ENCODE results near the gene TWF1.

TWF1 gene

DNA sequence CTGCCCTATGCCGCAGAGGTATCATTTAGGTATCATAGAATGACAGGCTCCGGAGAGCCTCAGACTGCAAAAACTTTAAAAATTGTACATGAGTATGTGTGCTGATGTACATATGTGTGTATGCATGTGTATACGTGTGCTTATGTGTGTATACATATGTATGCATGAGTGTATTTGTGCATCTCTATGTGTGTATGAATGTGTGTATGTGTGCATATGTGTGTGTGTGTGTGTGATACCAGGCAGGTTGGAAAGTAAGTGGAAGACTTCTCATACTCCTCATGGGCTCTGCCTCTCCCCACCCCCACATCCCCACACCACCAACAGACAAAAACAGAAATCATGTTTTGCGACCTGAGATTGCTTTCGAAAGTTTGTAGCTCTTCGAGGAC is 29.1 kb upstream of the TWF1 start:
- H3K9me3 ChIP-seq (ENCODE audit: control insufficient read depth, insufficient read depth, low read length), result no peaks in the 10 kb centered on the region
- H4K20me1 ChIP-seq (ENCODE audit: control insufficient read depth, insufficient read depth, low read depth, low read length), result no peaks in the 10 kb centered on the region
- H3K27me3 ChIP-seq (ENCODE audit: control insufficient read depth, low read length), result no peaks in the 10 kb centered on the region
- peaks cover 35% of the 10 kb centered on the region for H3K4me1 ChIP-seq (ENCODE audit: control insufficient read depth, low read length)
- H3K4me2 ChIP-seq (ENCODE audit: low read length), result peak overlapping the region; percentile 95
- peaks cover 22% of the 10 kb centered on the region for H3K79me2 ChIP-seq (ENCODE audit: control insufficient read depth, low read length)
- TF ChIP-seq EZH2phosphoT487 (IDR thresholded peaks at IDR 0.05; ENCODE audit: borderline replicate concordance, low read length), result no peak
- TF ChIP-seq, protein P1, sequence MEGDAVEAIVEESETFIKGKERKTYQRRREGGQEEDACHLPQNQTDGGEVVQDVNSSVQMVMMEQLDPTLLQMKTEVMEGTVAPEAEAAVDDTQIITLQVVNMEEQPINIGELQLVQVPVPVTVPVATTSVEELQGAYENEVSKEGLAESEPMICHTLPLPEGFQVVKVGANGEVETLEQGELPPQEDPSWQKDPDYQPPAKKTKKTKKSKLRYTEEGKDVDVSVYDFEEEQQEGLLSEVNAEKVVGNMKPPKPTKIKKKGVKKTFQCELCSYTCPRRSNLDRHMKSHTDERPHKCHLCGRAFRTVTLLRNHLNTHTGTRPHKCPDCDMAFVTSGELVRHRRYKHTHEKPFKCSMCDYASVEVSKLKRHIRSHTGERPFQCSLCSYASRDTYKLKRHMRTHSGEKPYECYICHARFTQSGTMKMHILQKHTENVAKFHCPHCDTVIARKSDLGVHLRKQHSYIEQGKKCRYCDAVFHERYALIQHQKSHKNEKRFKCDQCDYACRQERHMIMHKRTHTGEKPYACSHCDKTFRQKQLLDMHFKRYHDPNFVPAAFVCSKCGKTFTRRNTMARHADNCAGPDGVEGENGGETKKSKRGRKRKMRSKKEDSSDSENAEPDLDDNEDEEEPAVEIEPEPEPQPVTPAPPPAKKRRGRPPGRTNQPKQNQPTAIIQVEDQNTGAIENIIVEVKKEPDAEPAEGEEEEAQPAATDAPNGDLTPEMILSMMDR (IDR thresholded peaks at IDR 0.05; ENCODE audit: low read depth, low read length, poor library complexity, severe bottlenecking), result no peak
- peak overlapping the region; percentile 43; the same call in 1 of the 2 replicates for H3K27ac ChIP-seq (ENCODE audit: low read depth, low read length)
- H3K4me3 ChIP-seq (ENCODE audit: low read length), result peak overlapping the region; percentile 79
- H3K36me3 ChIP-seq (ENCODE audit: control insufficient read depth, low read length), result no peaks in the 10 kb centered on the region
- 0 out of 2 replicates have a peak, but pooled peaks cover 3% of the 10 kb centered on the region for H3F3A ChIP-seq (ENCODE audit: control insufficient read depth, insufficient read depth)
- no peaks in the 10 kb centered on the region for H3K9me2 ChIP-seq (replicated peaks; ENCODE audit: control insufficient read depth, low read length)

DNA sequence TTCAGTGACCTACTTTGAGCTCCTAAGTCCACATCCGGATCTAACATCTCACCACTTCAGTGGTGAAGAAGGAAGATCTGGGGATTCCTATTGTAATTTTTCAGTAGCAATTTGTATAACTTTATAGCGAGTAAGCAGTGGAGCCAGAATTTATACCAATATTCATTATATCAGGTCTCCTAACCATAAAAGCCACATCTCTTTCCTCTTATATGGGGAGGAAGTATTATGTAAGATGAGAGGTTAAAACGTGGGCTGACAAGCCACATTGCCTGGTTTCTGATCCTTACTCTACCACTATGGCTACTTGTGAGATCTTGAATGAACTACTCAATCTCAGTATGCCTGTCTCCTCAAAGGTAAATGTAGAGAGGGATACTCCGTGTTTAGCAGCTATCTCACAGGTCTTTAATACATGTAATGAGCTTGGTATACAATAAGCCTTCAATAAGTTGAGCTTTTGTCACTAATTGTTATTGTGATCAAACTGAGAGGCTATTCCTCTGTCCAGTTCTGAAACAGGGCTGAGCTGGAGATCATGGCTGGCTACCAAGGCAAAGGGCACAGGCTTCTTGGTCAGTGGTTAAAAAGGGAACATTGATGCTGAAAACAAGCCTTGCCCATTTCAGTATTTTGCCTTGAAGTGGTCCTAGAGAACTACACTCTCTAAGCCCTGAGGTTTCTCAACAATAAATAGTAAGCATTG is 26.5 kb upstream of the TWF1 start:
- Histone ChIP-seq H3K9me3 (ENCODE audit: control insufficient read depth, insufficient read depth, low read length) (no peaks in the 10 kb centered on the region), H3K27me3 (ENCODE audit: control insufficient read depth, low read length) (no peaks in the 10 kb centered on the region), H3K27ac (ENCODE audit: low read depth, low read length) (no peak overlapping the region), H3F3A (ENCODE audit: control insufficient read depth, insufficient read depth) (0 out of 2 replicates have a peak, but pooled peaks cover 3% of the 10 kb centered on the region), H3K4me3 (ENCODE audit: low read length) (no peak overlapping the region), H3K4me1 (ENCODE audit: control insufficient read depth, low read length) (peaks cover 19% of the 10 kb centered on the region), H3K4me2 (ENCODE audit: low read length) (no peak overlapping the region), H4K20me1 (ENCODE audit: control insufficient read depth, insufficient read depth, low read depth, low read length) (no peaks in the 10 kb centered on the region), H3K36me3 (ENCODE audit: control insufficient read depth, low read length) (no peaks in the 10 kb centered on the region), H3K9me2 (replicated peaks; ENCODE audit: control insufficient read depth, low read length) (no peaks in the 10 kb centered on the region), H3K79me2 (ENCODE audit: control insufficient read depth, low read length) (peaks cover 13% of the 10 kb centered on the region)
- no peak for TF ChIP-seq EZH2phosphoT487 (IDR thresholded peaks at IDR 0.05; ENCODE audit: borderline replicate concordance, low read length)
- TF ChIP-seq, protein P1 (IDR thresholded peaks at IDR 0.05; ENCODE audit: low read depth, low read length, poor library complexity, severe bottlenecking), result no peak

DNA sequence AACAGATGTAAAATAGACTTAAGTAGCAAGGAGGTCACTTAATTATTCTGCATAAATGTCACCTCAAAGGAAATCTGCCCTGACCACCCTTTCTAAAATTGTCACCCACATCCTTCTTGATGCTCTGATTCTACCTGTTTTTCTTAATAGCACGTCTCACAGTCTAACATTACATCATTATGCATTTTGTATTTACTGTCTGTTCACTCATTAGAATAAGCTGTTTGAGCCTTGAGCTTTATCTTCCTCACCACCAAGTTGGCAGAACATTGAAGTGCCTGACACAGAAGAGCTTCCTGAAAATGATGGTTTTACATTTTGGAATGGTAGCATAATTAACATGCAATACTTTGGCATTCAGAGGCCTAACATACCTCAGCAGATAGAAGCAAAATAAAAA is 21.0 kb upstream of the TWF1 start:
- no peak overlapping the region for H3K4me2 ChIP-seq (ENCODE audit: low read length)
- no peaks in the 10 kb centered on the region for H4K20me1 ChIP-seq (ENCODE audit: control insufficient read depth, insufficient read depth, low read depth, low read length)

More for the DNA sequence above, 21.0 kb upstream of the TWF1 start:
- Histone ChIP-seq H3K9me2 (replicated peaks; ENCODE audit: control insufficient read depth, low read length) (no peaks in the 10 kb centered on the region), H3K36me3 (ENCODE audit: control insufficient read depth, low read length) (no peaks in the 10 kb centered on the region), H3F3A (ENCODE audit: control insufficient read depth, insufficient read depth) (no peaks in the 10 kb centered on the region), H3K27me3 (ENCODE audit: control insufficient read depth, low read length) (no peaks in the 10 kb centered on the region), H3K9me3 (ENCODE audit: control insufficient read depth, insufficient read depth, low read length) (no peaks in the 10 kb centered on the region), H3K79me2 (ENCODE audit: control insufficient read depth, low read length) (no peaks in the 10 kb centered on the region), H3K27ac (ENCODE audit: low read depth, low read length) (no peak overlapping the region), H3K4me1 (ENCODE audit: control insufficient read depth, low read length) (peaks cover 11% of the 10 kb centered on the region), H3K4me3 (ENCODE audit: low read length) (no peak overlapping the region)
- TF ChIP-seq EZH2phosphoT487 (IDR thresholded peaks at IDR 0.05; ENCODE audit: borderline replicate concordance, low read length), result no peak
- TF ChIP-seq, protein P1 (IDR thresholded peaks at IDR 0.05; ENCODE audit: low read depth, low read length, poor library complexity, severe bottlenecking), result no peak
